ENCODE data around the gene PPP1R14D.

The PPP1R14D gene

GRCh38 chr15:40766194-40766815, 62.2 kb downstream of the PPP1R14D start:
- TF ChIP-seq TCF12 (IDR thresholded peaks at IDR 0.05; ENCODE audit: low read depth) (no peak), FOXM1 (IDR thresholded peaks at IDR 0.05; ENCODE audit: borderline replicate concordance, low read depth) (no peak), NFIC (IDR thresholded peaks at IDR 0.05) (no peak), YY1 (IDR thresholded peaks at IDR 0.05; ENCODE audit: low read depth) (no peak), REST (IDR thresholded peaks at IDR 0.05; ENCODE audit: low read depth) (no peak), ZBTB7A (IDR thresholded peaks at IDR 0.05; ENCODE audit: low read depth) (no peak), EP300 (IDR thresholded peaks at IDR 0.05; ENCODE audit: borderline replicate concordance) (no peak), USF1 (IDR thresholded peaks at IDR 0.05) (no peak), MAX (IDR thresholded peaks at IDR 0.05) (no peak), CEBPB (IDR thresholded peaks at IDR 0.05) (no peak), RAD21 (IDR thresholded peaks at IDR 0.05; ENCODE audit: low read depth) (no peak), EGR1 (IDR thresholded peaks at IDR 0.05) (no peak), TAF1 (IDR thresholded peaks at IDR 0.05; ENCODE audit: low read depth) (no peak), TEAD4 (IDR thresholded peaks at IDR 0.05) (no peak), CREB1 (IDR thresholded peaks at IDR 0.05; ENCODE audit: low read depth) (no peak)

Measured in Ishikawa (cell line).